Thyroid gland (tissue), 4 donors: ENCODE data around the gene ARMC2. TPM values are rescaled to one million over a fixed set of nuclear protein-coding genes. Genes with fewer than 3 reads are reported as not detected.
A peak's percentile ranks its signal among the peaks of the same experiment; 100 is the strongest.

Source experiments
- DNase-seq, 2 donors: peaks; one replicate each; pipeline ENCODE4 v3.0.0-alpha.2; 2019
- H3K27ac ChIP-seq, 3 donors: fragments of 200-600 bp; sonication (generic); 1 replicate in 2 of 3; 2 replicates in 1 of 3; pipeline ENCODE4 v1.5.1; 2016 to 2019; ENCODE audit warnings: mild to moderate bottlenecking in 1 of 3, moderate library complexity in 1 of 3
- H3K27me3 ChIP-seq: fragments of 200-600 bp; sonication (generic); one replicate; pipeline ENCODE4 v1.5.1; 2019
- H3K36me3 ChIP-seq, 2 donors: fragments of 200-600 bp; sonication (generic); one replicate each; pipeline ENCODE4 v1.5.1; 2016 to 2019
- H3K4me1 ChIP-seq, 2 donors: fragments of 200-600 bp; sonication (generic); one replicate each; pipeline ENCODE4 v1.5.1; 2017 to 2019
- H3K4me3 ChIP-seq, 3 donors: fragments of 200-600 bp; sonication (generic); replicated peaks in 1 of 3; 1 replicate in 2 of 3; 2 replicates in 1 of 3; pipeline ENCODE4 v1.5.1; 2016; ENCODE audit warnings: mild to moderate bottlenecking in 1 of 3
- H3K9me3 ChIP-seq: fragments of 200-600 bp; sonication (generic); one replicate; pipeline ENCODE4 v1.5.1; 2017
- POLR2A ChIP-seq, 2 donors: fragments of 450-650 bp; IDR thresholded peaks; one replicate each; pipeline ENCODE4 v1.6.1; 2017; ENCODE audit warnings: antibody characterized with exemption in 2 of 2, mild to moderate bottlenecking in 2 of 2, moderate library complexity in 1 of 2
- WGBS, 2 donors: methylation state at CpG; one replicate each; pipeline ENCODE4 v1.1.5; 2017; 5-methylcytosine and 5-hydroxymethylcytosine counted together
- intact Hi-C: fragments of 100-400 bp; cut with DNase I; formaldehyde crosslinking; loops from one replicate; pipeline ENCODE4 v1.15.1; 2023
- total RNA-seq, 4 donors: library from RNA; depleted of rRNA; stranded (reverse); fragments of >200 nt; gene quantifications; one replicate each; pipeline ENCODE4 v1.2.3, GENCODE V29; 2016
- TF ChIP-seq, protein P1 (sequence below), 6 experiments: fragments of 200-600 bp in 3 of 6; fragments of 450-650 bp in 3 of 6; sonication (generic) in 3 of 6; IDR thresholded peaks; one replicate each; pipeline ENCODE4 v1.5.1; 2016 to 2019; ENCODE audit warnings: antibody characterized with exemption in 6 of 6, mild to moderate bottlenecking in 2 of 6, inconsistent platforms in 1 of 6, moderate library complexity in 1 of 6

The ARMC2 gene
- total RNA-seq, 4 donors from 2014 or later = 5.2 to 9.3 (median 6.9) TPM

DNA sequence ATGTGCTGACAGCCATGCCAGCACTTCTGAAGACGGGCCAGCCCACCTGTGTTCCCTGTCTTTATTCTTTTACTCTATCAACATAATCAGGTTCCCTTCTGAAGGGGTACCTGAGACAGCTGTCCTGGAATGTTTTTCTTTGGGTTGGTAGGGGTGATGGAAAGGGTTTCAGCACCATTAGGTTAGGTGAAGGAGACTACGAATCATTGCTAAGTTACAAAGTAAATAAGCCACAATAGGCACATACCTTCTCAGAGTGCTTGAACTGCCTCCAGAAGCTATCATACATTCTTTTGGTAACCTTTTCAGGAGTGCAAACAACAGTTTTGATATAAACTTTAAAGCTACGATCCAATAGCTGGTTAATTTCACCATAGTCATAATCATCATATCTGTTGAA is 140.1 kb downstream of the ARMC2 start:
- Histone ChIP-seq H3K36me3 (peaks cover 37 to 40% of the 10 kb centered on the region in 2 donors), H3K27ac (peak overlapping the region; percentile 4 to 60 (median 57)), H3K4me1 (peaks cover 8 to 21% of the 10 kb centered on the region in 2 donors), H3K9me3 (no peaks in the 10 kb centered on the region), H3K27me3 (no peaks in the 10 kb centered on the region), H3K4me3 (no peak overlapping the region)
- DNase-seq = no peak
- intact Hi-C loops = no loop called here
- no peak for TF ChIP-seq POLR2A (IDR thresholded peaks at IDR 0.05)
- TF ChIP-seq, protein P1, sequence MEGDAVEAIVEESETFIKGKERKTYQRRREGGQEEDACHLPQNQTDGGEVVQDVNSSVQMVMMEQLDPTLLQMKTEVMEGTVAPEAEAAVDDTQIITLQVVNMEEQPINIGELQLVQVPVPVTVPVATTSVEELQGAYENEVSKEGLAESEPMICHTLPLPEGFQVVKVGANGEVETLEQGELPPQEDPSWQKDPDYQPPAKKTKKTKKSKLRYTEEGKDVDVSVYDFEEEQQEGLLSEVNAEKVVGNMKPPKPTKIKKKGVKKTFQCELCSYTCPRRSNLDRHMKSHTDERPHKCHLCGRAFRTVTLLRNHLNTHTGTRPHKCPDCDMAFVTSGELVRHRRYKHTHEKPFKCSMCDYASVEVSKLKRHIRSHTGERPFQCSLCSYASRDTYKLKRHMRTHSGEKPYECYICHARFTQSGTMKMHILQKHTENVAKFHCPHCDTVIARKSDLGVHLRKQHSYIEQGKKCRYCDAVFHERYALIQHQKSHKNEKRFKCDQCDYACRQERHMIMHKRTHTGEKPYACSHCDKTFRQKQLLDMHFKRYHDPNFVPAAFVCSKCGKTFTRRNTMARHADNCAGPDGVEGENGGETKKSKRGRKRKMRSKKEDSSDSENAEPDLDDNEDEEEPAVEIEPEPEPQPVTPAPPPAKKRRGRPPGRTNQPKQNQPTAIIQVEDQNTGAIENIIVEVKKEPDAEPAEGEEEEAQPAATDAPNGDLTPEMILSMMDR (IDR thresholded peaks at IDR 0.05) = no peak
- 55 to 60% methylated on average over 3 of the region's 3 CpGs for WGBS, 2 donors

DNA sequence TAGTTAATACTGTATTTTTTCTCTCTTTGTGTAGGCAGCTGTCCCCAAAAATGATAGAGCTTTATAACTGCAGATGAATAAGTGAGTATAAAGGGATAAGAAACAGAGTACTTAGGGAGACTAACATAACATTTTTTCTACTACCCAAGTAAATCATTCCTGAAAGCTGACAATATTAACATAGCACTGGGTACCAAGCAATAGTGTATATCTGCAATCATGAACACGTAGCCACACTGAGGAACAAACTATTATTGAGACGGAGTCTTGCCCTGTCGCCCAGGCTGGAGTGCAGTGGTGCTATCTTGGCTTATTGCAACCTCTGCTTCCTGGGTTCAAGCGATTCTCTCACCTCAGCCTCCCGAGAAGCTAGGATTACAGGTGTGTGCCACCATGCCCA is 140.5 kb downstream of the ARMC2 start:
- WGBS, 2 donors = 96 to 98% methylated on average over 5 of the region's 5 CpGs
- Histone ChIP-seq H3K4me1 (peaks cover 8 to 21% of the 10 kb centered on the region in 2 donors), H3K36me3 (peaks cover 40 to 45% of the 10 kb centered on the region in 2 donors), H3K27ac (peak overlapping the region in 2 of 3 donors; percentile 57 to 60), H3K4me3 (no peak overlapping the region), H3K27me3 (no peaks in the 10 kb centered on the region), H3K9me3 (no peaks in the 10 kb centered on the region)
- intact Hi-C loops = no loop called here
- DNase-seq = no peak
- no peak for TF ChIP-seq POLR2A (IDR thresholded peaks at IDR 0.05)

DNA sequence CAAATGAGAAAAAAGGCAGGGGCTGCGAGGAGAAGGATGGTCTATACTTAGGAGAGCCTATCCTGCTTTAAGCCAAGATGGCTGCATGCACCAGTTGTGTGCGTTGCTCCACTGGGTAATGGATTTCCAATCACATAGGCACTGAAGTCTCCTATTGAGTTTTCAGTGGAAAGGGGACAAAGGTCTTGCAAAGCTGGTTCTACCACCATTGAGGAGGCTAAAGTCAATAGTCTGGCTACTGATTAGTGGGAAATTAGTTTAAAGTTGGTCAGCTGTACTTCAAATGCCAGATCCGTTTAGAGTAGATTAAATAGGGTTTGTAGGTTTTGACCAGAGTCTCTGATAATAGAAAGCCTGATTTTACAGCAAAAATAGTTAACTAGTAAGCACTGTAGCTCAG is 141.5 kb downstream of the ARMC2 start:
- intact Hi-C loops = no loop called here
- H3K27ac ChIP-seq = peak overlapping the region in 1 of 3 donors; percentile 35
- DNase-seq = no peak
- no peak overlapping the region for H3K4me3 ChIP-seq
- no peaks in the 10 kb centered on the region for H3K27me3 ChIP-seq
- TF ChIP-seq POLR2A (IDR thresholded peaks at IDR 0.05) = peak in 1 of 2 donors; percentile 9
- TF ChIP-seq, protein P1 (IDR thresholded peaks at IDR 0.05) = no peak
- WGBS, 2 donors = 81 to 84% methylated on average over 3 of the region's 3 CpGs
- H3K4me1 ChIP-seq = peaks cover 8 to 21% of the 10 kb centered on the region in 2 donors
- no peaks in the 10 kb centered on the region for H3K9me3 ChIP-seq
- H3K36me3 ChIP-seq = peaks cover 42 to 49% of the 10 kb centered on the region in 2 donors

DNA sequence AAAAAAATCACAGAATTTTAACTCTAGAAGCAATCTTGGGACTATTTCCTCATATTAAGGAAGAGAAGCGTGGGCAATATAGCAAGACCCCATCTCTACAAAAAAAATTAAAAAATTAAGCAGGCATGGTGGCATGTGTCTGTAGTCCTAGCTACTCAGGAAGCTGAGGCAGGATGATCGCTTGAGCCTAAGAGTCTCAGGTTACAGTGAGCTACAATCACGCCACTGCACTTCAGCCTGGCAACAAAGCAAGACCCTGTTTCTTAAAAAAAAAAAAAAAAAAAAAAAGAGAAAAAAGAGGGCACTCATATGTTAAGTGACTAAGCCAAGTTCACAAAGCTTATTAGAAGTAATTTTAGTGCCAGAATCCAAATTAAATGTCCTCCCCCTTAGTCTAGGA is 145.7 kb downstream of the ARMC2 start:
- Histone ChIP-seq H3K4me1 (peaks cover 5 to 10% of the 10 kb centered on the region in 2 donors), H3K27ac (peak overlapping the region in 1 of 3 donors; percentile 47), H3K4me3 (no peak overlapping the region), H3K27me3 (no peaks in the 10 kb centered on the region), H3K9me3 (no peaks in the 10 kb centered on the region), H3K36me3 (peaks cover 36 to 38% of the 10 kb centered on the region in 2 donors)
- no peak for DNase-seq
- intact Hi-C loops = no loop called here
- no peak for TF ChIP-seq POLR2A (IDR thresholded peaks at IDR 0.05)
- TF ChIP-seq, protein P1 (IDR thresholded peaks at IDR 0.05) = no peak
- WGBS, 2 donors = 84 to 88% methylated on average over 3 of the region's 3 CpGs

DNA sequence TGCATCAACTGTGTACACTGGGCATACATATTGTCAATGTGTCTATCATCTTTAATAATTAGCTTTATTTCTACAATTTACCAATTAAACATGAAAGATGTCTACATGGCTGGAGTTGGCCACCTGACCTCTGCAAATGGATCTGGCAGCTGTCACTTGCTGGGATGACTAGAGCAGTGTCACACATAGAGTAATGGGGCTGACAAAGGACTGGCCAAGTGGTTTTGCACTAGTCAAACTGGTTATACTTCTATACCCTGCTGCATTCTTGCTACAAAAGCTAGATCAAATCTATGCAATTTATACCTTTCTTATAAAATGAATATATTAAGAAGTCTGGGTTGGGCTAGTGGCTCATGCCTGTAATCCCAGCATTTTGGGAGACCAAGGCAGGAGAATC is 147.1 kb downstream of the ARMC2 start:
- intact Hi-C loops = no loop called here
- no peak for TF ChIP-seq POLR2A (IDR thresholded peaks at IDR 0.05)
- TF ChIP-seq, protein P1 (IDR thresholded peaks at IDR 0.05) = no peak
- H3K27ac ChIP-seq = peak overlapping the region in 1 of 3 donors; percentile 18
- no peaks in the 10 kb centered on the region for H3K27me3 ChIP-seq
- H3K36me3 ChIP-seq = peaks cover 31 to 39% of the 10 kb centered on the region in 2 donors
- no peak overlapping the region for H3K4me3 ChIP-seq
- H3K4me1 ChIP-seq = peaks cover 1 to 4% of the 10 kb centered on the region in 2 donors
- DNase-seq = no peak
- no peaks in the 10 kb centered on the region for H3K9me3 ChIP-seq
